ENCODE results near the gene CCR7. TPM values are rescaled to one million over a fixed set of nuclear protein-coding genes. Genes with fewer than 3 reads are reported as not detected.
A peak's percentile ranks its signal among the peaks of the same experiment; 100 is the strongest.

Gene CCR7
- total RNA-seq, 4 donors from 2014 or later: 0.33 TPM; not detected in 3

DNA sequence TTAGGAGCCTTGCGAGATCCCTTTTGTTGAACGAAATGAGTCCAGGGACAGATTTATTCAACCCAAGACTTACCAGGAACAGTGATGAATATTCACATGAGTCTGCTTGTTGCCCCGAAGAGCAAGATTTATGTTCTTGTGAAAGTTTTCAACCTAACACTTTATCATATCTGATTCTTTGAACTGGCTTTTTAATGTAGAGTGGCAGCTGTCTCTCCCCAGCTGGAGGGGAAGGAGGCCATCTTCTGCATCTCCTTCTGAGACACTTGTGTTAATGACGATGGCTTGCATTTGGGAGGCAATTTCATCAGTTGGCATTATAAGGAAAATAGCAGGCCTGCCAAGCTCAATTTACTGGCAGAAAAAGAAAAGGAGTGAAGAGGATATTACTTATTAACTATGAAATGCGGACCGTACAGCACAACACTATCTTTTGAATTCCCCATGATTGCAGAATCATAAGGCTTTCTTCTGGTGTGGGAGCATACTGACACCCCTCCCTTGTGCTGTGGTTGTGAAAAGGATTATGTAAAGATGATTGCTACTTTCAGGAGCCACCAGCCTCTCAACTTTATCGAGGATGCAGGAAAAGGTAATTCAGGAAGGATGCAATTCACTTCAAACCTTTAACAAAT, 46.7 kb upstream of the CCR7 start:
- TF ChIP-seq POLR2A (IDR thresholded peaks at IDR 0.05; ENCODE audit: low read depth) (no peak), EP300 (IDR thresholded peaks at IDR 0.05) (no peak), POLR2AphosphoS5 (IDR thresholded peaks at IDR 0.05) (no peak), CTCF (IDR thresholded peaks at IDR 0.05) (no peak)
- DNase-seq (ENCODE audit: extremely low spot score): peak; percentile 55
- intact Hi-C loops (cut with DNase I): no loop called here
- no peak overlapping the region for H3K4me3 ChIP-seq
- H3K27me3 ChIP-seq: peaks cover 0 to 46% (median 0%) of the 10 kb centered on the region in 4 donors
- H3K4me1 ChIP-seq: peaks cover 0 to 11% (median 7%) of the 10 kb centered on the region in 4 donors
- H3K9me3 ChIP-seq: no peaks in the 10 kb centered on the region
- H3K36me3 ChIP-seq: no peaks in the 10 kb centered on the region
- WGBS: 82% methylated on average over 7 of the region's 7 CpGs
- H3K27ac ChIP-seq (replicated peaks in 1 of 4): no peak overlapping the region

DNA sequence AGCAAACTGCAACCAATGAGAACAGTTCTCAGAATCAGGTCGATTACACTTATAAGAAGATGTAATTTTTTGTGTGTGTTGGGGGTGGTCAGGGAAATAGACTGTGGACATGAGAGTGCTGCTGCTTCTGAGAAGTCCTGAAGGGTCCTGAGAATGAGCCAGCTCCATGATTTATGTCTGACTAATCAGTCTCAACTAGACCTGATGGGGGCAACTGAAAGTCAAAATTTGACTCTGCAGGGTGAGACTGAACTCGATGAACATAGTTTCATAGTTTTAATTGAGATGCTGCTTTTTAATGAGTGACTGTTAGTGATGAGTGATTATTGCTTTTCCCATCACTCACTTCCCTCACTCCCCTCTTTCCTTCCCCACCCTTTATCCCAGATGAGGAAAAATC, 45.1 kb upstream of the CCR7 start:
- TF ChIP-seq EP300 (IDR thresholded peaks at IDR 0.05) (no peak), POLR2A (IDR thresholded peaks at IDR 0.05; ENCODE audit: low read depth) (no peak), CTCF (IDR thresholded peaks at IDR 0.05) (no peak)
- 73% methylated on average over 2 of the region's 2 CpGs for WGBS
- Histone ChIP-seq H3K36me3 (no peaks in the 10 kb centered on the region), H3K27ac (replicated peaks in 1 of 4) (no peak overlapping the region), H3K4me3 (no peak overlapping the region), H3K9me3 (no peaks in the 10 kb centered on the region), H3K27me3 (peaks cover 0 to 30% (median 0%) of the 10 kb centered on the region in 4 donors), H3K4me1 (peaks cover 0 to 1% (median 0%) of the 10 kb centered on the region in 4 donors)
- peak; percentile 45 for DNase-seq (ENCODE audit: extremely low spot score)
- intact Hi-C loops (cut with DNase I): no loop called here

DNA sequence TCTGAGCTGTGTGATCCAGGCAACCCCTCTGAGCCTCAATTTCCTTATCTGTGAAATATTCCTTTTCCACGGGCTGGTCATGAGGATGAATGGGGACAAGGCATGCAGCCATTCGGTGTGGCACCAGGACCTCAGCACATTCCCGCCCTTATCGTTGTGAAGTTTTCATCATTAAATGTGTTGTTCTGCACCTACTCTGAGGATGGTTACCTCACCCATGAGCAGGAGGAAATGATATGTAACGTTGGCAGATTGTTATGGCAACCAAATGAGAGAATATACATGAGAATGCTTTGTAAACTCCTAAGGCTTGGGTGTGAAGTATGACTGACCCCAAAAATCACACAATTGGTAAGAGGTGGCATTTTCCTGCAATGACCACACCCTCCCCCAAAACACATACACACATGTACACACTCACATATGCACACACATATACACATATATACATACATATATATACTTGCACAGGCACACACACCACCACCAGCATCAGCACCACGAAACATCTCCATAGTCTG, 42.8 kb upstream of the CCR7 start:
- TF ChIP-seq EP300 (IDR thresholded peaks at IDR 0.05) (no peak), CTCF (IDR thresholded peaks at IDR 0.05) (no peak), POLR2AphosphoS5 (IDR thresholded peaks at IDR 0.05) (no peak), POLR2A (IDR thresholded peaks at IDR 0.05; ENCODE audit: low read depth) (no peak)
- WGBS: 83% methylated on average over 6 of the region's 6 CpGs
- DNase-seq (ENCODE audit: extremely low spot score): peak; percentile 78
- H3K4me3 ChIP-seq: no peak overlapping the region
- H3K27ac ChIP-seq (replicated peaks in 1 of 4): no peak overlapping the region
- H3K36me3 ChIP-seq: no peaks in the 10 kb centered on the region
- peaks cover 0 to 9% (median 0%) of the 10 kb centered on the region in 4 donors for H3K27me3 ChIP-seq
- no peaks in the 10 kb centered on the region for H3K4me1 ChIP-seq
- intact Hi-C loops (cut with DNase I): no loop called here
- H3K9me3 ChIP-seq: no peaks in the 10 kb centered on the region

DNA sequence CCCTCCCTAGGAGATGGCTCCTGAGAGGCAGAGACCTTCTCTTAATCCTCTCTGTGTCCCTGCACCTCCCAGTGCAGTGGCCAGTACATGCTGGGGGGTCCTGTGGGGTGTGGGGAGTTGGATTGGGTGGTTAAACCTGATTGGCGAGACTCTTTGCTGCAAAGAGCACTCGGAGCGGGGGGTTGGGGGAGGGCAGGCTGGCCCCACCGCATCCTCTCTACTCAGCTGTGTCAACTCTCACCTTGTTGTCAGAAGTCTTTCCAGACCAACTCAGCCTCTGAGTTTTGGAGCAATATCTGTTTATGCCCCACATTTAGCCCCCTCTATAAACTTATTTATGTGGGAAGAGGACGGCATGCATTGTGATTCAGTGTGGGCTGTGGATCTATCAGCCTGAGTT, 42.4 kb upstream of the CCR7 start:
- TF ChIP-seq CTCF (IDR thresholded peaks at IDR 0.05) (no peak), POLR2A (IDR thresholded peaks at IDR 0.05; ENCODE audit: low read depth) (no peak), EP300 (IDR thresholded peaks at IDR 0.05) (no peak), POLR2AphosphoS5 (IDR thresholded peaks at IDR 0.05) (no peak)
- Histone ChIP-seq H3K27ac (replicated peaks in 1 of 4) (no peak overlapping the region), H3K9me3 (no peaks in the 10 kb centered on the region), H3K4me3 (no peak overlapping the region), H3K4me1 (no peaks in the 10 kb centered on the region), H3K27me3 (peaks cover 0 to 4% (median 0%) of the 10 kb centered on the region in 4 donors), H3K36me3 (no peaks in the 10 kb centered on the region)
- WGBS: 79% methylated on average over 5 of the region's 5 CpGs
- intact Hi-C loops (cut with DNase I): no loop called here
- peak; percentile 57 for DNase-seq (ENCODE audit: extremely low spot score)

Data from esophagus muscularis mucosa (tissue), 4 donors.